ENCODE data around the gene ALDH1A1.

Gene ALDH1A1

GRCh38 chr9:72888943-72889342, 63.9 kb downstream of the ALDH1A1 start:
- H3K4me3 Mint-ChIP-seq, result no peak overlapping the region
- H3K9me3 Mint-ChIP-seq, result no peaks in the 10 kb centered on the region
- H3K4me1 Mint-ChIP-seq, result no peaks in the 10 kb centered on the region
- H3K27ac Mint-ChIP-seq (ENCODE audit: low read depth), result no peak overlapping the region
- ATAC-seq (replicated peaks; ENCODE audit: extremely low read depth, poor library complexity, severe bottlenecking) (no peak), DNase-seq (ENCODE audit: low spot score in 2 of 2) (no peak)
- H3K36me3 Mint-ChIP-seq (ENCODE audit: insufficient read depth), result no peaks in the 10 kb centered on the region
- H3K27me3 Mint-ChIP-seq, result peaks cover 25% of the 10 kb centered on the region

GRCh38 chr9:72888067-72888466, 64.8 kb downstream of the ALDH1A1 start:
- H3K36me3 Mint-ChIP-seq (ENCODE audit: insufficient read depth), result no peaks in the 10 kb centered on the region
- H3K4me1 Mint-ChIP-seq, result no peaks in the 10 kb centered on the region
- H3K27me3 Mint-ChIP-seq, result peaks cover 25% of the 10 kb centered on the region
- ATAC-seq (replicated peaks; ENCODE audit: extremely low read depth, poor library complexity, severe bottlenecking) (no peak), DNase-seq (ENCODE audit: low spot score in 2 of 2) (no peak)
- H3K27ac Mint-ChIP-seq (ENCODE audit: low read depth), result no peak overlapping the region
- no peaks in the 10 kb centered on the region for H3K9me3 Mint-ChIP-seq
- H3K4me3 Mint-ChIP-seq, result no peak overlapping the region

GRCh38 chr9:72886386-72886785, 66.5 kb downstream of the ALDH1A1 start:
- Mint-ChIP-seq H3K36me3 (ENCODE audit: insufficient read depth) (no peaks in the 10 kb centered on the region), H3K9me3 (no peaks in the 10 kb centered on the region), H3K27ac (ENCODE audit: low read depth) (no peak overlapping the region), H3K4me3 (no peak overlapping the region), H3K27me3 (peaks cover 15% of the 10 kb centered on the region), H3K4me1 (no peaks in the 10 kb centered on the region)
- DNase-seq (ENCODE audit: low spot score in 2 of 2) (no peak), ATAC-seq (replicated peaks; ENCODE audit: extremely low read depth, poor library complexity, severe bottlenecking) (no peak)

GRCh38 chr9:72884508-72884907, 68.3 kb downstream of the ALDH1A1 start:
- H3K4me3 Mint-ChIP-seq, result no peak overlapping the region
- H3K36me3 Mint-ChIP-seq (ENCODE audit: insufficient read depth), result no peaks in the 10 kb centered on the region
- no peaks in the 10 kb centered on the region for H3K9me3 Mint-ChIP-seq
- no peak for ATAC-seq (replicated peaks; ENCODE audit: extremely low read depth, poor library complexity, severe bottlenecking)
- H3K27ac Mint-ChIP-seq (ENCODE audit: low read depth), result no peak overlapping the region
- peaks cover 7% of the 10 kb centered on the region for H3K27me3 Mint-ChIP-seq
- no peak for DNase-seq (ENCODE audit: low spot score in 2 of 2)
- no peaks in the 10 kb centered on the region for H3K4me1 Mint-ChIP-seq

- Mint-ChIP-seq H3K27me3 (peaks cover 1% of the 10 kb centered on the region), H3K4me3 (no peak overlapping the region), H3K36me3 (ENCODE audit: insufficient read depth) (no peaks in the 10 kb centered on the region), H3K4me1 (no peaks in the 10 kb centered on the region), H3K9me3 (no peaks in the 10 kb centered on the region), H3K27ac (ENCODE audit: low read depth) (no peak overlapping the region)
- DNase-seq (ENCODE audit: low spot score in 2 of 2) (no peak), ATAC-seq (replicated peaks; ENCODE audit: extremely low read depth, poor library complexity, severe bottlenecking) (no peak)
These were observed 69.0 kb downstream of the ALDH1A1 start for GRCh38 chr9:72883875-72884274.

- no peaks in the 10 kb centered on the region for H3K9me3 Mint-ChIP-seq
- H3K36me3 Mint-ChIP-seq (ENCODE audit: insufficient read depth), result no peaks in the 10 kb centered on the region
- H3K4me1 Mint-ChIP-seq, result no peaks in the 10 kb centered on the region
- DNase-seq (ENCODE audit: low spot score in 2 of 2) (no peak), ATAC-seq (replicated peaks; ENCODE audit: extremely low read depth, poor library complexity, severe bottlenecking) (no peak)
- H3K4me3 Mint-ChIP-seq, result no peak overlapping the region
- H3K27ac Mint-ChIP-seq (ENCODE audit: low read depth), result no peak overlapping the region
- H3K27me3 Mint-ChIP-seq, result no peaks in the 10 kb centered on the region
These were observed 70.6 kb downstream of the ALDH1A1 start for GRCh38 chr9:72882117-72882775.

GRCh38 chr9:72880821-72881220, 72.0 kb downstream of the ALDH1A1 start:
- H3K27me3 Mint-ChIP-seq, result no peaks in the 10 kb centered on the region
- no peak overlapping the region for H3K27ac Mint-ChIP-seq (ENCODE audit: low read depth)
- H3K4me1 Mint-ChIP-seq, result no peaks in the 10 kb centered on the region
- DNase-seq (ENCODE audit: low spot score in 2 of 2) (no peak), ATAC-seq (replicated peaks; ENCODE audit: extremely low read depth, poor library complexity, severe bottlenecking) (no peak)
- no peak overlapping the region for H3K4me3 Mint-ChIP-seq
- H3K36me3 Mint-ChIP-seq (ENCODE audit: insufficient read depth), result no peaks in the 10 kb centered on the region
- no peaks in the 10 kb centered on the region for H3K9me3 Mint-ChIP-seq

- no peaks in the 10 kb centered on the region for H3K4me1 Mint-ChIP-seq
- H3K27ac Mint-ChIP-seq (ENCODE audit: low read depth), result no peak overlapping the region
- H3K27me3 Mint-ChIP-seq, result peaks cover 14% of the 10 kb centered on the region
- ATAC-seq (replicated peaks; ENCODE audit: extremely low read depth, poor library complexity, severe bottlenecking), result no peak
- no peaks in the 10 kb centered on the region for H3K36me3 Mint-ChIP-seq (ENCODE audit: insufficient read depth)
- no peaks in the 10 kb centered on the region for H3K9me3 Mint-ChIP-seq
- no peak overlapping the region for H3K4me3 Mint-ChIP-seq
- DNase-seq (ENCODE audit: low spot score in 2 of 2), result no peak
These were observed 77.6 kb downstream of the ALDH1A1 start for GRCh38 chr9:72875221-72875620.

GRCh38 chr9:72874344-72874743, 78.5 kb downstream of the ALDH1A1 start:
- ATAC-seq (replicated peaks; ENCODE audit: extremely low read depth, poor library complexity, severe bottlenecking) (no peak), DNase-seq (ENCODE audit: low spot score in 2 of 2) (no peak)
- H3K4me3 Mint-ChIP-seq, result no peak overlapping the region
- peaks cover 14% of the 10 kb centered on the region for H3K27me3 Mint-ChIP-seq
- H3K36me3 Mint-ChIP-seq (ENCODE audit: insufficient read depth), result no peaks in the 10 kb centered on the region
- H3K4me1 Mint-ChIP-seq, result no peaks in the 10 kb centered on the region
- H3K27ac Mint-ChIP-seq (ENCODE audit: low read depth), result no peak overlapping the region
- H3K9me3 Mint-ChIP-seq, result no peaks in the 10 kb centered on the region

GRCh38 chr9:72873456-72873855, 79.4 kb downstream of the ALDH1A1 start:
- Mint-ChIP-seq H3K9me3 (no peaks in the 10 kb centered on the region), H3K4me3 (no peak overlapping the region), H3K36me3 (ENCODE audit: insufficient read depth) (no peaks in the 10 kb centered on the region), H3K4me1 (no peaks in the 10 kb centered on the region), H3K27ac (ENCODE audit: low read depth) (no peak overlapping the region), H3K27me3 (peaks cover 14% of the 10 kb centered on the region)
- DNase-seq (ENCODE audit: low spot score in 2 of 2) (no peak), ATAC-seq (replicated peaks; ENCODE audit: extremely low read depth, poor library complexity, severe bottlenecking) (no peak)

- Mint-ChIP-seq H3K4me1 (no peaks in the 10 kb centered on the region), H3K27me3 (peaks cover 14% of the 10 kb centered on the region), H3K36me3 (ENCODE audit: insufficient read depth) (no peaks in the 10 kb centered on the region), H3K4me3 (no peak overlapping the region), H3K27ac (ENCODE audit: low read depth) (no peak overlapping the region), H3K9me3 (no peaks in the 10 kb centered on the region)
- DNase-seq (ENCODE audit: low spot score in 2 of 2) (no peak), ATAC-seq (replicated peaks; ENCODE audit: extremely low read depth, poor library complexity, severe bottlenecking) (no peak)
These were observed 80.1 kb downstream of the ALDH1A1 start for GRCh38 chr9:72872718-72873117.

GRCh38 chr9:72871685-72872084, 81.2 kb downstream of the ALDH1A1 start:
- H3K27ac Mint-ChIP-seq (ENCODE audit: low read depth), result no peak overlapping the region
- no peaks in the 10 kb centered on the region for H3K4me1 Mint-ChIP-seq
- H3K27me3 Mint-ChIP-seq, result peaks cover 14% of the 10 kb centered on the region
- H3K36me3 Mint-ChIP-seq (ENCODE audit: insufficient read depth), result no peaks in the 10 kb centered on the region
- DNase-seq (ENCODE audit: low spot score in 2 of 2), result no peak
- H3K9me3 Mint-ChIP-seq, result no peaks in the 10 kb centered on the region
- no peak overlapping the region for H3K4me3 Mint-ChIP-seq
- no peak for ATAC-seq (replicated peaks; ENCODE audit: extremely low read depth, poor library complexity, severe bottlenecking)

GRCh38 chr9:72864327-72864726, 88.5 kb downstream of the ALDH1A1 start:
- no peaks in the 10 kb centered on the region for H3K4me1 Mint-ChIP-seq
- DNase-seq (ENCODE audit: low spot score in 2 of 2) (no peak), ATAC-seq (replicated peaks; ENCODE audit: extremely low read depth, poor library complexity, severe bottlenecking) (no peak)
- no peaks in the 10 kb centered on the region for H3K27me3 Mint-ChIP-seq
- H3K27ac Mint-ChIP-seq (ENCODE audit: low read depth), result no peak overlapping the region
- H3K36me3 Mint-ChIP-seq (ENCODE audit: insufficient read depth), result no peaks in the 10 kb centered on the region
- no peak overlapping the region for H3K4me3 Mint-ChIP-seq
- H3K9me3 Mint-ChIP-seq, result no peaks in the 10 kb centered on the region

Measured in central memory CD8-positive, alpha-beta T cell (primary cell).